Bronchial epithelial cell (primary cell): Measurements from ENCODE around the gene CD3E. TPM values are rescaled to one million over a fixed set of nuclear protein-coding genes. Genes with fewer than 3 reads are reported as not detected.
"Not testable (repeated sequence)": the region's sequence is repeated elsewhere in the genome, so short reads cannot be mapped to it uniquely, and the experiment has no call there.

ENCODE experiments used
- DNase-seq: peaks from one replicate; pipeline ENCODE4 v3.0.0-alpha.2; 2010; ENCODE audit warnings: low read depth
- FAIRE-seq: peaks from 2 replicates; lab custom pipeline; 2011; peaks lifted over from hg19 to GRCh38; lab: Jason Lieb, UNC
- H3K27me3 ChIP-seq: 2 replicates; pipeline ENCODE4 v1.5.1; 2011; ENCODE audit warnings: low read length; ENCODE audit not compliant: control insufficient read depth, insufficient read depth
- H3K36me3 ChIP-seq: 2 replicates; pipeline ENCODE4 v1.5.1; 2011; ENCODE audit warnings: low read length; ENCODE audit not compliant: control insufficient read depth, insufficient read depth
- H3K4me3 ChIP-seq: 2 replicates; pipeline ENCODE4 v1.5.1; 2011; ENCODE audit warnings: mild to moderate bottlenecking, low read depth, low read length, control low read depth
- CTCF ChIP-seq: IDR thresholded peaks from 2 replicates; pipeline ENCODE4 v1.5.1; 2011; ENCODE audit warnings: mild to moderate bottlenecking, moderate library complexity, low read length, control low read depth, inconsistent platforms; ENCODE audit not compliant: insufficient read depth, severe bottlenecking
- total RNA-seq: library from RNA; depleted of rRNA; stranded (reverse); fragments of >200 nt; gene quantifications from 2 replicates; pipeline ENCODE4 v1.2.1, GENCODE V29; 2014

CD3E gene
- total RNA-seq, 1 donor from 2014 or later = not detected

- no peak for DNase-seq
- TF ChIP-seq CTCF = no peak
- Histone ChIP-seq H3K4me3 (no peak overlapping the region), H3K27me3 (no peaks in the 10 kb centered on the region), H3K36me3 (no peaks in the 10 kb centered on the region)
- no peak for FAIRE-seq
These were observed 2.8 kb upstream of the CD3E start for GRCh38 chr11:118301600-118302195.

GRCh38 chr11:118304227-118304567, 333 bp upstream of the CD3E start:
- Histone ChIP-seq H3K36me3 (no peaks in the 10 kb centered on the region), H3K27me3 (no peaks in the 10 kb centered on the region), H3K4me3 (no peak overlapping the region)
- no peak for DNase-seq
- FAIRE-seq = no peak
- TF ChIP-seq CTCF = no peak

GRCh38 chr11:118305726-118306125, 1.2 kb downstream of the CD3E start:
- Histone ChIP-seq H3K27me3 (no peaks in the 10 kb centered on the region), H3K36me3 (no peaks in the 10 kb centered on the region), H3K4me3 (no peak overlapping the region)
- no peak for TF ChIP-seq CTCF
- FAIRE-seq (no peak), DNase-seq (no peak)

- FAIRE-seq (no peak), DNase-seq (no peak)
- Histone ChIP-seq H3K36me3 (no peaks in the 10 kb centered on the region), H3K27me3 (no peaks in the 10 kb centered on the region), H3K4me3 (no peak overlapping the region)
- no peak for TF ChIP-seq CTCF
These were observed 2.0 kb downstream of the CD3E start for GRCh38 chr11:118306556-118306955.

GRCh38 chr11:118308995-118309528, 4.5 kb downstream of the CD3E start:
- H3K27me3 ChIP-seq, H3K36me3 ChIP-seq, H3K4me3 ChIP-seq, FAIRE-seq, DNase-seq: not testable (repeated sequence)

- TF ChIP-seq CTCF = no peak
- no peak overlapping the region for H3K4me3 ChIP-seq
- no peak for FAIRE-seq
These were observed 5.7 kb downstream of the CD3E start for GRCh38 chr11:118310271-118310670.

More at GRCh38 chr11:118310271-118310670, 5.7 kb downstream of the CD3E start:
- DNase-seq = no peak
- Histone ChIP-seq H3K27me3 (no peaks in the 10 kb centered on the region), H3K36me3 (no peaks in the 10 kb centered on the region)
